IMR-90 (cell line): ENCODE data around the gene PAXX.

ENCODE experiments used
- BHLHE40 ChIP-seq: fragments of 150-350 bp; IDR thresholded peaks from 2 replicates; pipeline ENCODE4 v1.6.1; 2016; ENCODE audit warnings: mild to moderate bottlenecking, low read depth, low read length
- NFE2L2 ChIP-seq: fragments of 150-350 bp; IDR thresholded peaks from 2 replicates; pipeline ENCODE4 v1.6.1; 2016; ENCODE audit warnings: low read depth, mild to moderate bottlenecking, low read length
- POLR2A ChIP-seq: IDR thresholded peaks from 2 replicates; pipeline ENCODE4 v1.6.1; 2012; ENCODE audit warnings: mild to moderate bottlenecking, low read depth, low read length
- RAD21 ChIP-seq: IDR thresholded peaks from 2 replicates; pipeline ENCODE4 v1.6.1; 2012; ENCODE audit warnings: low read length, improper control_type of control experiment
- TF ChIP-seq, protein P1 (sequence below): conservative IDR thresholded peaks from 2 replicates; pipeline ENCODE4 v1.5.1; 2012; ENCODE audit warnings: mild to moderate bottlenecking, low read depth, low read length, improper control_type of control experiment

DNA sequence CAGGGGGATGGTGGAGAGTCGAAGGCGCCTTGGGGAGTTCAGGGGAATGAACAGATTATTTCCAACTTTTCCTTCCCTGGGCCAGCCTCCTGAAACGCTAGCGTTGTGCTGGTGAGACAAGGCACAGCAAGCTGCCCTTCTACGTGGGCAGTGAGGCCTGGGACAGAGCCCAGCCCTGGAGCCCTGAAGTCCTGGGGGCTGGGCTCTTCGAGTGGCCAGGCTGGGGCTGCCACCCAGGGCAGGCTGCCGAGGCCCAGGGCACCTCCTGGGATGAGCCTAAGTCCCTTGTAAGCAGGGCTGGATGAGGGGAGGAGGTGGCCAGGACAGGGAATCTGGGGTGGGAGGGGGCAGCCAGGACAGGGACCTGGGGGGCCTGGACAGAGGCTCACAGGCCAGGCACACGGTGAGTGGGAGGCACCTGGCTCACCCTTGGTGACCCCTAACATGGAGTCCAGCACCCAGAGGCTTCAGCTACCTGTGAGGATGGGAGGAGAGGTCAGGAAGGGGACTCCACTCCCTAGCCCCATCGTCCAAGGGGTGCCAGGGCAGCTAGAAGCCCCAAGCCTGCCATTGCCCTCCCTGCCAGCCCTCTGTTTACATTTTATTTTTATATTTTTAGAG is 41.5 kb upstream of the PAXX start:
- TF ChIP-seq BHLHE40 (no peak), NFE2L2 (no peak), POLR2A (no peak), RAD21 (no peak)
- TF ChIP-seq, protein P1, sequence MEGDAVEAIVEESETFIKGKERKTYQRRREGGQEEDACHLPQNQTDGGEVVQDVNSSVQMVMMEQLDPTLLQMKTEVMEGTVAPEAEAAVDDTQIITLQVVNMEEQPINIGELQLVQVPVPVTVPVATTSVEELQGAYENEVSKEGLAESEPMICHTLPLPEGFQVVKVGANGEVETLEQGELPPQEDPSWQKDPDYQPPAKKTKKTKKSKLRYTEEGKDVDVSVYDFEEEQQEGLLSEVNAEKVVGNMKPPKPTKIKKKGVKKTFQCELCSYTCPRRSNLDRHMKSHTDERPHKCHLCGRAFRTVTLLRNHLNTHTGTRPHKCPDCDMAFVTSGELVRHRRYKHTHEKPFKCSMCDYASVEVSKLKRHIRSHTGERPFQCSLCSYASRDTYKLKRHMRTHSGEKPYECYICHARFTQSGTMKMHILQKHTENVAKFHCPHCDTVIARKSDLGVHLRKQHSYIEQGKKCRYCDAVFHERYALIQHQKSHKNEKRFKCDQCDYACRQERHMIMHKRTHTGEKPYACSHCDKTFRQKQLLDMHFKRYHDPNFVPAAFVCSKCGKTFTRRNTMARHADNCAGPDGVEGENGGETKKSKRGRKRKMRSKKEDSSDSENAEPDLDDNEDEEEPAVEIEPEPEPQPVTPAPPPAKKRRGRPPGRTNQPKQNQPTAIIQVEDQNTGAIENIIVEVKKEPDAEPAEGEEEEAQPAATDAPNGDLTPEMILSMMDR: no peak
